Parathyroid adenoma (tissue), 2 donors: ENCODE measurements around the gene ZDHHC22.

Experiments
- H2AFZ ChIP-seq: fragments of 300-600 bp; sonication (generic); one replicate; pipeline ENCODE4 v1.7.0; 2017; ENCODE audit warnings: antibody characterized with exemption, mild to moderate bottlenecking
- H3K27ac ChIP-seq: fragments of 300-600 bp; sonication (generic); one replicate; pipeline ENCODE4 v1.7.0; 2017
- H3K27me3 ChIP-seq: fragments of 300-600 bp; sonication (generic); one replicate; pipeline ENCODE4 v1.7.0; 2017; ENCODE audit warnings: low read length; ENCODE audit not compliant: control insufficient read depth, insufficient read depth
- H3K36me3 ChIP-seq: fragments of 300-600 bp; sonication (generic); one replicate; pipeline ENCODE4 v1.7.0; 2017; ENCODE audit warnings: low read length; ENCODE audit not compliant: control insufficient read depth, insufficient read depth
- H3K4me1 ChIP-seq: fragments of 300-600 bp; sonication (generic); one replicate; pipeline ENCODE4 v1.7.0; 2017; ENCODE audit warnings: control low read depth
- H3K4me2 ChIP-seq: fragments of 300-600 bp; sonication (generic); one replicate; pipeline ENCODE4 v1.7.0; 2017; ENCODE audit warnings: low read length
- H3K4me3 ChIP-seq: fragments of 300-600 bp; sonication (generic); one replicate; pipeline ENCODE4 v1.7.0; 2017; ENCODE audit warnings: low read depth, low read length
- H3K79me2 ChIP-seq: fragments of 300-600 bp; sonication (generic); one replicate; pipeline ENCODE4 v1.7.0; 2017; ENCODE audit warnings: control low read depth
- H3K9ac ChIP-seq: fragments of 300-600 bp; sonication (generic); one replicate; pipeline ENCODE4 v1.7.0; 2017; ENCODE audit warnings: mild to moderate bottlenecking
- H3K9me3 ChIP-seq: fragments of 300-600 bp; sonication (generic); one replicate; pipeline ENCODE4 v1.7.0; 2017; ENCODE audit warnings: low read length; ENCODE audit not compliant: control insufficient read depth
- TF ChIP-seq, protein P1 (sequence below): fragments of 300-600 bp; sonication (generic); IDR thresholded peaks from one replicate; pipeline ENCODE4 v1.7.0; 2017; ENCODE audit warnings: antibody characterized with exemption, mild to moderate bottlenecking
- donor health status: primary hyperparathyroidism.

Gene ZDHHC22

GRCh38 chr14:77181603-77182437, 40.2 kb upstream of the ZDHHC22 start, which contains the start of gene TMEM63C:
Gene TMEM63C, plus strand, starts transcription at chr14:77181798. Its CDS starts 37,016 bp downstream, at chr14:77218814.
- Histone ChIP-seq H3K9me3 (no peaks in the 10 kb centered on the region), H2AFZ (peak within 1 kb of the TSS; percentile 89), H3K27me3 (no peaks in the 10 kb centered on the region), H3K4me1 (peaks cover 9% of the 10 kb centered on the region), H3K4me3 (peak within 1 kb of the TSS; percentile 51), H3K9ac (peak within 1 kb of the TSS; percentile 53), H3K4me2 (peak within 1 kb of the TSS; percentile 69), H3K36me3 (no peaks in the 10 kb centered on the region), H3K79me2 (no peaks in the 10 kb centered on the region), H3K27ac (peak within 1 kb of the TSS; percentile 22)
- TF ChIP-seq, protein P1, sequence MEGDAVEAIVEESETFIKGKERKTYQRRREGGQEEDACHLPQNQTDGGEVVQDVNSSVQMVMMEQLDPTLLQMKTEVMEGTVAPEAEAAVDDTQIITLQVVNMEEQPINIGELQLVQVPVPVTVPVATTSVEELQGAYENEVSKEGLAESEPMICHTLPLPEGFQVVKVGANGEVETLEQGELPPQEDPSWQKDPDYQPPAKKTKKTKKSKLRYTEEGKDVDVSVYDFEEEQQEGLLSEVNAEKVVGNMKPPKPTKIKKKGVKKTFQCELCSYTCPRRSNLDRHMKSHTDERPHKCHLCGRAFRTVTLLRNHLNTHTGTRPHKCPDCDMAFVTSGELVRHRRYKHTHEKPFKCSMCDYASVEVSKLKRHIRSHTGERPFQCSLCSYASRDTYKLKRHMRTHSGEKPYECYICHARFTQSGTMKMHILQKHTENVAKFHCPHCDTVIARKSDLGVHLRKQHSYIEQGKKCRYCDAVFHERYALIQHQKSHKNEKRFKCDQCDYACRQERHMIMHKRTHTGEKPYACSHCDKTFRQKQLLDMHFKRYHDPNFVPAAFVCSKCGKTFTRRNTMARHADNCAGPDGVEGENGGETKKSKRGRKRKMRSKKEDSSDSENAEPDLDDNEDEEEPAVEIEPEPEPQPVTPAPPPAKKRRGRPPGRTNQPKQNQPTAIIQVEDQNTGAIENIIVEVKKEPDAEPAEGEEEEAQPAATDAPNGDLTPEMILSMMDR, result peak; percentile 3

GRCh38 chr14:77180726-77181602, 39.4 kb upstream of the ZDHHC22 start:
- peak overlapping the region; percentile 22 for H3K27ac ChIP-seq
- TF ChIP-seq, protein P1, result no peak
- H2AFZ ChIP-seq, result peak overlapping the region; percentile 89
- H3K4me1 ChIP-seq, result peaks cover 8% of the 10 kb centered on the region
- H3K9ac ChIP-seq, result no peak overlapping the region
- no peaks in the 10 kb centered on the region for H3K9me3 ChIP-seq
- peak overlapping the region; percentile 69 for H3K4me2 ChIP-seq
- H3K79me2 ChIP-seq, result no peaks in the 10 kb centered on the region
- peak overlapping the region; percentile 51 for H3K4me3 ChIP-seq
- H3K36me3 ChIP-seq, result no peaks in the 10 kb centered on the region
- no peaks in the 10 kb centered on the region for H3K27me3 ChIP-seq

DNA sequence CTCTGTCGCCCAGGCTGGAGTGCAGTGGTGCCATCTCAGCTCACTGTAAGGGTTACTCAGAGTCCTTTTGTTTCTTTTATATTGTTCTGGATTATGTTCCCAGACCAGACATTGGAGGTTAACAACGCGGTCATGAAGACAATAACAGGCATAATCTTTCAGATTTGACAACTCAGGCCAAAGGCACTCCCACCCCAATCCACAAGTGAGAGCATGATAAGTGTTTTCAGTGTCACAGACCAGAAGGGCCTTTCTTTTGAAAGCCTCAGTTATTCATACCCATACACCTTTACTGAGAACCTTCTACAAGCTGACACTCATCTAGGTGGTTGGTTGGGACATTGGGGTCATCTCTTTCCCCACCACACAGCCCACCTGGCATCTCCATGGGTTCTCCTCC, 37.1 kb upstream of the ZDHHC22 start:
- Histone ChIP-seq H3K27me3 (no peaks in the 10 kb centered on the region), H3K27ac (no peak overlapping the region), H3K79me2 (no peaks in the 10 kb centered on the region), H3K9me3 (no peaks in the 10 kb centered on the region), H2AFZ (no peak overlapping the region), H3K4me2 (no peak overlapping the region), H3K9ac (no peak overlapping the region), H3K4me3 (no peak overlapping the region), H3K4me1 (peaks cover 8% of the 10 kb centered on the region), H3K36me3 (no peaks in the 10 kb centered on the region)
- TF ChIP-seq, protein P1, result no peak

DNA sequence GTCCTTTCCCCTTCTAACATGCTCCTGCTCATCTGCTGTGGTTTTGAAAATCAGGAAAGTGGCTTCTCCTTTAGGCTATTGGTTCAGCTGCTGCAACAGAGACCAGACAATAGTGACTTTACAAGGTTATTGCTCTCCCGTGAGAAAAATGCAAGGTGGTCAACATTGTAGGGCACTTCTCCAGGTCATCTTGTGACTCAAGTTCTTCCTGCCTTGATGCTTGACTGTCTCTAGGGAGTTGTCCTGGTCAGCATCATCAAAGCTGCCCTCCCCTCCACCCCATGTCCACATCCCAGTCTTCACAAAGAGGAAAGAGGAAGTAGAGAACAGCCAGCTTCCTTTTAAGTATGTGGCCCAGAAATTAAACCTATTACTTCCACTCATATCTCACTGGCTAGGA, 36.1 kb upstream of the ZDHHC22 start:
- Histone ChIP-seq H3K9me3 (no peaks in the 10 kb centered on the region), H2AFZ (no peak overlapping the region), H3K9ac (no peak overlapping the region), H3K79me2 (no peaks in the 10 kb centered on the region), H3K27ac (no peak overlapping the region), H3K27me3 (no peaks in the 10 kb centered on the region), H3K4me1 (peaks cover 4% of the 10 kb centered on the region), H3K36me3 (no peaks in the 10 kb centered on the region), H3K4me3 (no peak overlapping the region), H3K4me2 (no peak overlapping the region)
- TF ChIP-seq, protein P1, result no peak
